Left ventricle myocardium inferior (tissue), 1 donor: Measurements from ENCODE around the gene MT1X. TPM values are rescaled to one million over a fixed set of nuclear protein-coding genes. Genes with fewer than 3 reads are reported as not detected.
"Not testable (repeated sequence)": the region's sequence is repeated elsewhere in the genome, so short reads cannot be mapped to it uniquely, and the experiment has no call there.

Experiments
- DNase-seq: peaks from one replicate; pipeline ENCODE4 v3.0.0-alpha.2; 2020
- H3K27ac ChIP-seq: fragments of 200-600 bp; replicated peaks from 2 replicates; pipeline ENCODE4 v1.8.0; 2021
- H3K27me3 ChIP-seq: fragments of 200-600 bp; 2 replicates; pipeline ENCODE4 v1.8.0; 2021; ENCODE audit warnings: low read depth
- H3K36me3 ChIP-seq: fragments of 200-600 bp; 2 replicates; pipeline ENCODE4 v1.8.0; 2021
- H3K4me1 ChIP-seq: fragments of 200-600 bp; 2 replicates; pipeline ENCODE4 v1.8.0; 2021
- H3K4me3 ChIP-seq: fragments of 200-600 bp; 2 replicates; pipeline ENCODE4 v1.8.0; 2021; ENCODE audit warnings: mild to moderate bottlenecking, moderate library complexity
- H3K9me3 ChIP-seq: fragments of 200-600 bp; replicated peaks from 2 replicates; pipeline ENCODE4 v1.8.0; 2021
- CTCF ChIP-seq: fragments of 200-600 bp; IDR thresholded peaks from 2 replicates; pipeline ENCODE4 v1.8.0; 2021; ENCODE audit warnings: antibody characterized with exemption, mild to moderate bottlenecking, borderline replicate concordance
- intact Hi-C: fragments of 100-400 bp; cut with micrococcal nuclease; formaldehyde crosslinking; loops from one replicate; pipeline ENCODE4 v1.11.0; 2022
- total RNA-seq: library from RNA; stranded (reverse); fragmentation: NEBNext Ultra II Directional; extraction: Animal tissue kit (Norgen Biotek cat#: 25700); gene quantifications from one replicate; pipeline ENCODE4 v1.2.1, GENCODE V29; 2021
- donor health status: DM: no; HTN: yes; CAD: no; lungs with severe emphysema.

Gene MT1X
- total RNA-seq, 1 donor from 2014 or later = 91.8 TPM

- DNase-seq = no peak
- H3K4me3 ChIP-seq = no peak overlapping the region
- peaks cover 22% of the 10 kb centered on the region for H3K4me1 ChIP-seq
- H3K27me3 ChIP-seq = peaks cover 87% of the 10 kb centered on the region
- intact Hi-C loops = no loop called here
- no peaks in the 10 kb centered on the region for H3K36me3 ChIP-seq
- H3K27ac ChIP-seq = no peak overlapping the region
- H3K9me3 ChIP-seq = no peaks in the 10 kb centered on the region
- TF ChIP-seq CTCF = no peak
Observed at GRCh38 chr16:56672761-56673536, 9.3 kb upstream of the MT1X start.

- Histone ChIP-seq H3K27ac (no peak overlapping the region), H3K36me3 (no peaks in the 10 kb centered on the region), H3K4me1 (peaks cover 22% of the 10 kb centered on the region), H3K27me3 (peaks cover 77% of the 10 kb centered on the region), H3K9me3 (no peaks in the 10 kb centered on the region), H3K4me3 (no peak overlapping the region)
- intact Hi-C loops = no loop called here
- DNase-seq = no peak
- TF ChIP-seq CTCF = peak; percentile 77
Observed at GRCh38 chr16:56673921-56674320, 8.3 kb upstream of the MT1X start.

- H3K27ac ChIP-seq, intact Hi-C loops, H3K9me3 ChIP-seq, H3K36me3 ChIP-seq, H3K4me3 ChIP-seq, DNase-seq: not testable (repeated sequence)
- Histone ChIP-seq H3K4me1 (peaks cover 24% of the 10 kb centered on the region), H3K27me3 (peaks cover 71% of the 10 kb centered on the region)
Observed at GRCh38 chr16:56674570-56674969, 7.7 kb upstream of the MT1X start.

GRCh38 chr16:56675685-56676210 is 6.5 kb upstream of the MT1X start:
- Histone ChIP-seq H3K4me3 (peak overlapping the region; percentile 55), H3K9me3 (no peaks in the 10 kb centered on the region), H3K36me3 (no peaks in the 10 kb centered on the region), H3K27ac (no peak overlapping the region), H3K27me3 (peaks cover 59% of the 10 kb centered on the region), H3K4me1 (peaks cover 30% of the 10 kb centered on the region)
- no peak for DNase-seq
- intact Hi-C loops = no loop called here
- no peak for TF ChIP-seq CTCF

GRCh38 chr16:56677474-56677873 is 4.8 kb upstream of the MT1X start:
- Histone ChIP-seq H3K4me3 (no peak overlapping the region), H3K9me3 (no peaks in the 10 kb centered on the region), H3K27me3 (peaks cover 42% of the 10 kb centered on the region), H3K36me3 (no peaks in the 10 kb centered on the region), H3K4me1 (peaks cover 44% of the 10 kb centered on the region), H3K27ac (no peak overlapping the region)
- no peak for TF ChIP-seq CTCF
- no peak for DNase-seq
- intact Hi-C loops = no loop called here

GRCh38 chr16:56679078-56679730 is 3.1 kb upstream of the MT1X start:
- DNase-seq = no peak
- intact Hi-C loops = no loop called here
- Histone ChIP-seq H3K27ac (peak overlapping the region; percentile 94), H3K9me3 (no peaks in the 10 kb centered on the region), H3K27me3 (peaks cover 25% of the 10 kb centered on the region), H3K4me3 (no peak overlapping the region), H3K4me1 (peaks cover 61% of the 10 kb centered on the region), H3K36me3 (no peaks in the 10 kb centered on the region)
- no peak for TF ChIP-seq CTCF
